Keratinocyte (primary cell): ENCODE results near the gene TIMP2. TPM values are rescaled to one million over a fixed set of nuclear protein-coding genes. Genes with fewer than 3 reads are reported as not detected.
A peak's percentile ranks its signal among the peaks of the same experiment; 100 is the strongest.

Experiments used
- DNase-seq: peaks from one replicate; pipeline ENCODE4 v3.0.0-alpha.2; 2011; ENCODE audit warnings: low read depth, missing footprints, low spot score
- FAIRE-seq: peaks from 2 replicates; lab custom pipeline; 2011; peaks lifted over from hg19 to GRCh38; lab: Jason Lieb, UNC
- H2AFZ ChIP-seq: 2 replicates; pipeline ENCODE4 v1.6.0; 2012; ENCODE audit warnings: low read length, control low read depth, inconsistent platforms; ENCODE audit not compliant: control insufficient read depth
- H3K27ac ChIP-seq: 2 replicates; pipeline ENCODE4 v1.5.1; 2011; ENCODE audit warnings: low read length; ENCODE audit not compliant: control insufficient read depth, insufficient read depth
- H3K27me3 ChIP-seq: 3 replicates; pipeline ENCODE4 v1.6.0; 2011; ENCODE audit warnings: low read length; ENCODE audit not compliant: control insufficient read depth, insufficient read depth; ENCODE audit errors: extremely low read depth
- H3K36me3 ChIP-seq, 2 experiments: 2 replicates in 1 of 2; 3 replicates in 1 of 2; pipeline ENCODE4 v1.5.1; 2011; ENCODE audit warnings: low read length in 2 of 2, mild to moderate bottlenecking in 1 of 2; ENCODE audit not compliant: control insufficient read depth in 2 of 2, insufficient read depth in 2 of 2; ENCODE audit errors: extremely low read depth in 1 of 2
- H3K4me1 ChIP-seq: 3 replicates; pipeline ENCODE4 v1.5.1; 2011; ENCODE audit warnings: low read length; ENCODE audit not compliant: control insufficient read depth, insufficient read depth; ENCODE audit errors: extremely low read depth
- H3K4me2 ChIP-seq: 3 replicates; pipeline ENCODE4 v1.6.0; 2011; ENCODE audit warnings: low read depth, low read length; ENCODE audit not compliant: control insufficient read depth, insufficient read depth; ENCODE audit errors: extremely low read depth
- H3K4me3 ChIP-seq, 3 experiments: fragments of 200-600 bp in 1 of 3; sonication (generic) in 1 of 3; 2 replicates in 2 of 3; 3 replicates in 1 of 3; pipeline ENCODE4 v1.5.1; 2011 to 2016; ENCODE audit warnings: low read length in 3 of 3, mild to moderate bottlenecking in 3 of 3, control low read depth in 2 of 3, inconsistent platforms in 1 of 3, low read depth in 1 of 3, mixed read lengths in 1 of 3, mixed run types in 1 of 3, moderate library complexity in 1 of 3; ENCODE audit not compliant: control insufficient read depth in 2 of 3, insufficient read depth in 2 of 3; ENCODE audit errors: extremely low read depth in 1 of 3
- H3K79me2 ChIP-seq: 2 replicates; pipeline ENCODE4 v1.6.0; 2012; ENCODE audit warnings: low read length; ENCODE audit not compliant: control insufficient read depth, insufficient read depth
- H3K9ac ChIP-seq: 3 replicates; pipeline ENCODE4 v1.6.0; 2011; ENCODE audit warnings: low read length; ENCODE audit not compliant: control insufficient read depth, insufficient read depth; ENCODE audit errors: extremely low read depth
- H3K9me1 ChIP-seq: 3 replicates; pipeline ENCODE4 v1.6.0; 2011; ENCODE audit warnings: low read length; ENCODE audit not compliant: control insufficient read depth, insufficient read depth; ENCODE audit errors: extremely low read depth
- H3K9me3 ChIP-seq: 2 replicates; pipeline ENCODE4 v1.5.1; 2012; ENCODE audit warnings: low read depth, low read length; ENCODE audit not compliant: control insufficient read depth
- H4K20me1 ChIP-seq: 3 replicates; pipeline ENCODE4 v1.6.0; 2011; ENCODE audit warnings: low read length; ENCODE audit not compliant: control insufficient read depth, insufficient read depth; ENCODE audit errors: extremely low read depth
- CTCF ChIP-seq, 3 experiments: IDR thresholded peaks in 1 of 3; conservative IDR thresholded peaks in 1 of 3; optimal IDR thresholded peaks in 1 of 3; 2 replicates in 2 of 3; 3 replicates in 1 of 3; pipeline versions ENCODE3 to v1.5.1; 2011; ENCODE audit warnings: low read length in 3 of 3, mild to moderate bottlenecking in 3 of 3, moderate library complexity in 2 of 3, control low read depth in 1 of 3, inconsistent platforms in 1 of 3; ENCODE audit not compliant: insufficient read depth in 2 of 3; ENCODE audit errors: extremely low read depth in 1 of 3
- EZH2 ChIP-seq: IDR thresholded peaks from one replicate; pipeline ENCODE4 v1.6.1; 2012; ENCODE audit warnings: inconsistent platforms, mild to moderate bottlenecking, low read length, moderate library complexity
- dilution Hi-C: fragments of 300-500 bp; cut with MboI; formaldehyde crosslinking; loops from one replicate; pipeline ENCODE4 v1.7.0; 2020; ENCODE audit warnings: low sequenced_read_pairs; ENCODE audit not compliant: extremely low pct_ligation_motif_present
- polyA minus RNA-seq, 3 experiments: library from RNA; depleted of rRNA, polyadenylated mRNA; stranded (reverse); fragments of >200 nt; gene quantifications; 1 replicate in 1 of 3; 2 replicates in 1 of 3; 3 replicates in 1 of 3; pipeline ENCODE4 v1.2.3, GENCODE V29; 2011
- polyA plus RNA-seq, 5 experiments: library from polyadenylated mRNA; depleted of rRNA in 3 of 5; stranded (reverse) in 3 of 5; stranded (forward) in 1 of 5; unstranded in 1 of 5; fragments of >200 nt; gene quantifications; 1 replicate in 1 of 5; 2 replicates in 3 of 5; 3 replicates in 1 of 5; pipeline versions ENCODE4 v1.2.1 to v1.2.3, GENCODE V29; 2011 to 2012; ENCODE audit warnings: missing spikeins in 2 of 5, low read depth in 1 of 5, low replicate concordance in 1 of 5

The TIMP2 gene, protein sequence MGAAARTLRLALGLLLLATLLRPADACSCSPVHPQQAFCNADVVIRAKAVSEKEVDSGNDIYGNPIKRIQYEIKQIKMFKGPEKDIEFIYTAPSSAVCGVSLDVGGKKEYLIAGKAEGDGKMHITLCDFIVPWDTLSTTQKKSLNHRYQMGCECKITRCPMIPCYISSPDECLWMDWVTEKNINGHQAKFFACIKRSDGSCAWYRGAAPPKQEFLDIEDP
- polyA plus RNA-seq (1.2 to 5.7 TPM (median 2.3 TPM) in 3 replicates), polyA minus RNA-seq (2.7 to 5.9 TPM (median 4.7 TPM) in 3 replicates)
- polyA plus RNA-seq (2011; ENCODE audit: low read depth): 37.8 TPM
- polyA plus RNA-seq (2011; cell fraction: cytosol; rRNA removed): 6.4 and 7.2 TPM in 2 replicates
- 20.7 and 20.9 TPM in 2 replicates for polyA plus RNA-seq (2011; cell fraction: nucleus; rRNA removed)
- 5.5 and 31.7 TPM in 2 replicates for polyA plus RNA-seq (2012; ENCODE audit: low replicate concordance)
- polyA minus RNA-seq (2011; cell fraction: cytosol; rRNA and poly(A)+ RNA removed): 5.0 TPM
- polyA minus RNA-seq (2011; cell fraction: nucleus; rRNA and poly(A)+ RNA removed): 9.7 and 14.5 TPM in 2 replicates

DNA sequence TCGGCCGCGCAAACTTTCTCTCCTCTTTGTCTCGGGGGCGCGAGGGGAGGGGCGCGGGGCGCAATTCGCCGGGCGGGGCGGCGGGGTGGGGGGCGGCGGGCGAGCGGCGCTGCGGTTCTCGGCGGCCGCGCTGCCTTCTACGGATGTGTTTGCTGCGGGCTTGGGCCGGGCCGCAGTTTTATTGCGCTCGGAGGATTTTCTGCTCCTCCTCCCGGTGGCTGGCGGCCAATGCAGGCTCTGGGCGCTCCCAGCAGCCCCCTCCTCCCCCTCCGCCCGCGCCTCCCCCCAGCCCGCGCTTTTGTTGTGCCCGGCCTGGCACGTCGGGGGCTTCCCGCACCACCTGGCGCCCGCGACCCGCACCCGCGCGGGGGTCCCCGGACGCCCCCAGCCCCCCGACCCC lies at the start of gene TIMP2:
Gene TIMP2 (minus strand): TSS at position 154 of the 400 bp plus-strand sequence. CDS start 299 bp downstream, outside the sequence.
- FAIRE-seq (no peak), DNase-seq (no peak)
- Histone ChIP-seq H3K9me1 (no peaks in the 10 kb centered on the region), H3K9ac (no peak within 1 kb of the TSS), H3K4me2 (peak within 1 kb of the TSS; percentile 73), H3K9me3 (no peaks in the 10 kb centered on the region), H2AFZ (no peak within 1 kb of the TSS), H3K4me1 (peaks cover 7% of the 10 kb centered on the region), H3K4me3 (peak within 1 kb of the TSS; percentile 44 to 55 (median 44)), H3K36me3 (no peaks in the 10 kb centered on the region), H3K27me3 (peaks cover 33% of the 10 kb centered on the region), H3K27ac (no peak within 1 kb of the TSS), H4K20me1 (no peaks in the 10 kb centered on the region), H3K79me2 (no peaks in the 10 kb centered on the region)
- dilution Hi-C loops: no loop called here
- TF ChIP-seq CTCF (optimal IDR thresholded peaks at IDR 0.05 in 1 of 3, IDR thresholded peaks at IDR 0.05 in 1 of 3, conservative IDR thresholded peaks at IDR 0.05 in 1 of 3; ENCODE audit: extremely low read depth in 1 of 3, insufficient read depth in 2 of 3, low read length in 3 of 3) (peak in 2 of 3 experiments; percentile 15 to 33), EZH2 (no peak)

DNA sequence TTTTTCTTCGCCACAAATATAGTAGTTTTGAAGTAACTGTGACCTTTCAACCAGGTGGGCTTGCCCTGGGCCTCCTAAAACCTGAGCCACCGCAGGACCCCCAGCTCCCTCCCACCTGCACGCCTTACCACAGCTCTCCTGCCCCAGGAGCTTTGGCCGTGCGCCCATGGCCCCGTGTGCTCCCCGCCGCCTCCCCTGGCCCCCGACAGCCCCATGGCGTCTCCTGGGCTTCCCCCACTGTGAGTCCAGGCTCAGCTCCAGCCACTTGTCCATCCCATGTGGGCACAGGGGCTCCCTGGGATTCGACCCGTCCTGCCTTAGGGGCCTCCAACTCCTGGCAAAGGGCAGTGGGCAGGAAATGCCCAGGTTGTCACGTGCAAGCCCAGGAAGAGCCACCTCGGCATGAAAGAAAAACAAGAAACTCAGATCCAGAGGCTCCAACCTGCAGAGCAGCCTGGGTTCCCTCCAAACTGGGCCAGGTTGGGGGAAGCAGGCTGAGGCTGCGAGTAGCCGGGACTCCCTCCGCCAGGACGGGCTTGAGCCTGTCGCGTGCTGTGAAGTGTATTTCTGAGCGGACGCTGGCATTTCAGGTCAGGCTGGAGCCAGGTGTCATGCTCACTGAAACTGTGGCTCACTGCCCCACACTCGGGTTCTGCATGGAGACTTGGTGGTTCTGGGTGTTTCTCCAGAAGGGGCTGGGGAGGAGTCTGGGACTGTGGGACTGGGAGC lies 48.8 kb upstream of the TIMP2 start:
- no peak overlapping the region for H2AFZ ChIP-seq
- no peak overlapping the region for H3K4me3 ChIP-seq
- H3K4me2 ChIP-seq: no peak overlapping the region
- H3K4me1 ChIP-seq: peaks cover 37% of the 10 kb centered on the region
- FAIRE-seq: no peak
- dilution Hi-C loops: no loop called here
- no peak for DNase-seq
- peaks cover 0 to 10% of the 10 kb centered on the region in 2 experiments for H3K36me3 ChIP-seq
- H4K20me1 ChIP-seq: peaks cover 2% of the 10 kb centered on the region
- peaks cover 14% of the 10 kb centered on the region for H3K79me2 ChIP-seq
- no peaks in the 10 kb centered on the region for H3K9me1 ChIP-seq
- H3K27me3 ChIP-seq: no peaks in the 10 kb centered on the region
- no peak for TF ChIP-seq CTCF (optimal IDR thresholded peaks at IDR 0.05 in 1 of 3, IDR thresholded peaks at IDR 0.05 in 1 of 3, conservative IDR thresholded peaks at IDR 0.05 in 1 of 3; ENCODE audit: extremely low read depth in 1 of 3, insufficient read depth in 2 of 3, low read length in 3 of 3)
- no peak for TF ChIP-seq EZH2
- H3K9me3 ChIP-seq: no peaks in the 10 kb centered on the region
- H3K9ac ChIP-seq: no peak overlapping the region
- no peak overlapping the region for H3K27ac ChIP-seq
